Activated gamma-delta T cell (primary cell): Measurements from ENCODE around the gene RADIL.

ENCODE experiments used
- DNase-seq: peaks from one replicate; lab custom pipeline; 2025; lab: John Stamatoyannopoulos, UW

RADIL gene

GRCh38 chr7:4882169-4883032, 1.1 kb downstream of the RADIL start:
- no peak for DNase-seq

DNA sequence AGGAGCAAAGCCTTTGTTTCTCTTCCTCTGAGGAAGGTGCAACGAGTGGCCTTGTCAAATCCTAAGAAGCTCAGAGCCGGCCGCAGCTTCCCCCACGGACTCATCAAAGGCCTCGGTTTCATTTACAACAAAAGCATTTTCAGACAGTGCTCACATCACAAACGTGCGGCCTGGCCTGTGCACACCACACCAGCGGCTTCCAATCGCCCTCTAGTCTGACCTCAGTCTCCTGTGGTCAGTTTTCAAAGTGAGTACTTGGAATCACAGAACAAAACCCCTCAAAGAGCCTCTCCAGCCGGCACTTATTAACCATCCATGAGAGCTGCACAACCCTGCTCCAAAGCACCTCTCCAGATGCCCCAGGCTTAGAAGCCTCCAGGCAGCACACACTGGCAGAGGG, 3.3 kb downstream of the RADIL start:
- no peak for DNase-seq

DNA sequence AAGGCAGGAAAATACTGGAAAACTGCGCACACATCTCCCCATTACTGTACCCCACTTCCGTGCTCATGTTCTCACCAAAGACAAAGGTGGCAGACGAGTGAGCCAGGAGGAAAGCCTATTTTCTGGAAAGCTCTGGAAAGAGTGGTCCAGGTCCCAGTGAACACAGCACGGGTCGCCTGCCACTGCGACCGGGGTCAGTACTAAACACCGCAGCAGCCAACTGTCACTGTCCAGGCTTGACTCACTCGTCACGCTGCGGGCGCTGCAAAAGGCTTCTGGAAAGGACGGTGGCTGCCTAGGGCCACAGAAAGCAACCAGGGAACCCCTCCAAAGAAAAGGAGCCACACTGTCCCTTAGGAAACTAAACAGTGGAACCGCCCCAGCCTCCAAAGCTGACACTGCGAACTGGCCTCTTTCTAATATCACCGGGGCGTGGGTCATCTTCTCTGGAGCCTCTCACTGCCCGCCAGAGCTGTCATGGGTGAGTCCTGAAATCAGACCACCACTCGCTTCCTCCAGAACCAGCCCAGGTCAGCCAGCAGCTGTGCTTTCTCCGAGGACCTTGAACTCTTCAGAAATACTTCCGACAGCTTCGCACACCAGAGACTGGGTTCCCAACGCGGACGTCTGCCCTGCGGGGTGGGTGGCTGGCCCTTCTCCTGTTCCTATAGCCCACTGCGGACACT, 4.0 kb downstream of the RADIL start:
- DNase-seq: no peak

- DNase-seq: no peak
These were observed 4.9 kb downstream of the RADIL start for GRCh38 chr7:4878336-4879335.

GRCh38 chr7:4876586-4876985, 6.9 kb downstream of the RADIL start:
- DNase-seq: no peak

DNA sequence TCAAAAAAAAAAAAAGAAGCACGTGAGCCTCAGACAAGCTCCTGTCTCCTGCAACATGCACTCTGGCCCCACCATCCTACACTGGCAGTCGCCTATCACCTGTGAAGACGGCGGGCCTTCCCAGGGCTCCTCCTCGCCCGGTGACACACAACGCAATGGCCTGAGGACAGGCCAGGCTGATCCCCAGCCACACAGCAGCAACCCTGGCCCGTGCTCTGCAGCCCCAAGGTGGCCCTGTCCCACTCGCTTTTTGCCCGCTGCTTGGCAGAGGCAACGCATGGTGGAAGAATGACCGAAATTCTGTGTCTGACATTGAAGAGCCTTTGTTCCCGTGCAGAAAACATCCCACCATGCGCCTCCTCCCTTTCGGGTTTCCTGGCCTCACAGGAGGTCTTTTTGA, 8.1 kb downstream of the RADIL start:
- DNase-seq: no peak

DNA sequence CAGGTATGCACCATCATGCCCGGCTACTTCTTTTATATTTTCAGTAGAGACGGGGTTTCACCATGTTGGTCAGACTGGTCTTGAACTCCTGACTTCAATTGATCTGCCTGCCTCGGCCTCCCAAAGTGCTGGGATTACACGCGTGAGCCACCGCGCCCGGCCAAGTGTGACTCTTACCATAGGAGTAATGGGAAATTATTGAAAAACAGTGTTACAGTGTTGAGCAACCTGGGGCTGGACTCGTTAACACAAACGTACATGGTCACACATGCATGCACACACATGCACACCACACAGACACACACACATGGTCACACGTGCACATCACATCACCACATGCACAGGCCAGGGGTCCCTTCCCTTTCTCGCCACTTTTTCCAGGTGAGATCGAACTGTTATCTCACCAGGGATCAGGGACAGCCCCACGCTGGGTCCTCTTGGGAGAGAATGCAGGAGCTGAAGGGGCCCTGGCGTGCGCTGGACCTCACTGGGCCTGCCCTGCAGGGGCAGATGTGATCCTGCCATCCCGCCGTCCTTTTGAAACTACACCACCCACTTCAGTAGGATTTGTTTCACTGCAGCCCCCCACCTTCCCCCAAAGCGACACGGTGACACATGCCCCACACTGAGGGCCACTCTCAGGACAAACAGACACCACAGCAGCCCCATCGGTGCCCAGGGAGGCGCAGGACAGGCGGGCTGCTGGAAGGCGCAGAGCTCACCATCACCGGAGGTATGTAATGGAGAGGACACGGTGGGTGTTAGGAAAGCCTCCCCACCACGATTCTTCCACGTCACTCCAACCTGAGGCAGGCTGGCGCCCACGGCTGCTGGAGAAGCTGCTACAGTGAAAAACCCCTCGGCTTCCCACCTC, 10.2 kb downstream of the RADIL start:
- no peak for DNase-seq

DNA sequence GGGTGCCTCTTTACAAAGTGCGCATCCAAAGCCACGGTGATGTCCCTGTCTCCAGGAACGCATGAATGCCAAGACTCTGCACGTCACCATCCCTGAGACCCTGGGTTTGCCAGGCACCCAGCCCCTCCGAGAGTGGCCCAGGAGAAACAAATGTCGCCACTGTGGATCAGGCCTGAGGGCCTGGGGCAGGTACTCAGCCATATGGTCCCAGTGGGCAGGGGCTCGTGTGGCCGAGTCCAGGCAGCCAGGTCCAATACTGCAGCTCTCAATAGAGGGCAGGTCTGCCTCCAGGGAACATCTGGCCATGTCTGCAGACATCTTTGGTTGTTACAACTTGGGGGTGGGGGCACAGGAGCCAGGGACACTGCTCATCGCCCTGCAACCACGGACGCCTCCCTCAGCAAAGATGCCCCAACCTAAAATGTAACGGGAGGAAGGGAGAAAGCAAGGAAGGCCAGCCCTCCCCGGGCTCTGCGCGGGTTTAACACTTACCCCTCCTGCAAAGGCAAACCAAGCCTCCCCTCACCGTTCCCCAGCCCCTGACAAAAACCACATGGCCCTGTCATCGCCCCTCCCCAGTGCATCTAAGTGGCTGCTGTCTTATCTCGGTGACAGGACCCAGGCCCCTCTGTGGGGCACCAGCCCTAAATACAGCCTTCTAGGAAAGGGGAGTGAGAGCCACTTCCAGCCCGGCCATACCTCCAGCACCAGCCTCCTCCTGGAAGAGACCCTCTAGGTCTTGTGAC, 11.4 kb downstream of the RADIL start:
- no peak for DNase-seq

GRCh38 chr7:4871056-4871680, 12.3 kb downstream of the RADIL start:
- DNase-seq: no peak

DNA sequence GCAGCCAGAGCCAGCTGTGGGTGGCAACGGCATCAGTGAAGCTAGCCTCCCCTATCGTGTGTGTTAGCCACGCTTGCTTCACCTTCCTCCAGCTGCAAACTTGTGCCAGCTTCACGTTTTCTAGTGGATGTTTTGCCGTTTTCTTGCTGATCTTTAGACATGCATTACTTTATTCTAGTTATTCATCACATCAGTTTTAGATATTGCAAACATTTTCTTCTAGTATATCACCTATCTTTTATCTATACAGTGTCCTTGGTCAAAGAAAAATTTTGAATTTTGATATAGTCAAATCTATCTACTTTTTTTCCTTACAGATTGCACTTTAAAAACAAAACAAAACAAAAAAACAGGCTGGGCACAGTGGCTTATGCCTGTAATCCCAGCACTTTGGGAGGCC, 15.0 kb downstream of the RADIL start:
- no peak for DNase-seq

GRCh38 chr7:4866528-4867496, 16.7 kb downstream of the RADIL start:
- no peak for DNase-seq

- no peak for DNase-seq
These were observed 21.4 kb downstream of the RADIL start for GRCh38 chr7:4862156-4862555.

- no peak for DNase-seq
These were observed 21.8 kb downstream of the RADIL start, which contains the start of gene PAPOLB for GRCh38 chr7:4861673-4862072. PAPOLB (minus strand) TSS chr7:4862030; CDS start chr7:4861810, 220 bp downstream.

DNA sequence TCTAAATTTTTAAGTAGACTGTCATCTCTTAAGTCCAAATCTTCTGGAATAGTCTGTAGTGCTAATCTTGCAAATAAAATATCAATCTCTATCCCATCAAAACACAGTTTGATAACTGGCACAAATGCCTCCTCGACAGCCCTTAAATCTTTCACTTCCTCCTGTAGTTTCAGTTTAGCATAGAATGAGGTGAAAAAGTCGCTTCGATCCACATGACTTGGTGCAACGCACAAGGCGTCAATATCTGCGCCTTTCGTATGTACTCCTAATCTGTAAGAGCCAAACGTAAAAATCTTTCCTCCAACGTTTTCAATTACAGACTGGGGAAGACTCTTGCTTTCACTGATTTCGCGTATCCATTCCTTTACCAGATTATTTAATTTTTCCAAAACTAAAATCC, 22.3 kb downstream of the RADIL start:
- no peak for DNase-seq

GRCh38 chr7:4857189-4857588, 26.3 kb downstream of the RADIL start:
- no peak for DNase-seq

DNA sequence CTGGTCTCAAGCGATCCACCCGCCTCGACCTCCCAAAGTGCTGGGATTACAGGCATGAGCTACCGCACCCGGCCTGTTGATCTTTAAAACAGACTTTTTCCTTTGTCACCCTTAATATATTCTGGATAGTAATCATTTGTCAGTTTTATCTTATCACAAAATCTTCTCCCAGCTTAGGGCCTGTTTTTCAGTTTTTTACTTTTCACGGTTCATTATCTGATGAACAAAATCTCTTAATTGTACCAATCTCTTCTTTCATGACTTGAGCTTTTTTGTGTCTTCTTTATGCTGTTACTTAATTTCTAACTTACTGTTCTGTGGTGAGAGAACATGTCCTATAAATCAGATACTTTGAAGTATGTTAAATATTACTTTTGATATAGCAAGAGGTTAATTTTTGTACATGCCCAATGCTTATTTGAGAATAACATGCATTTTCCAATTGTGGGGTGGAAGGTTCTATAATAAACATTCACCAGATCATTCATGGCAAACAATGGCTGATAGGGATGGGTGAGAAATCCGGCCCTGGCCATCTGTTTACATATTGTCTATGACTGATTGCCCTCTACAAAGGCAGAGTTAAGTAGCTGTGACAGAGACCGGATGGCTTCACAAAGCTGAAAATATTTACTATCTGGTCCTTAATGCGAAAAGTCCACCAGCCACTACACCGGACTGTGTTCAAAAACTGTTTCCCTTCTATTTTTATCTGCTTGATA, 27.0 kb downstream of the RADIL start:
- no peak for DNase-seq

DNA sequence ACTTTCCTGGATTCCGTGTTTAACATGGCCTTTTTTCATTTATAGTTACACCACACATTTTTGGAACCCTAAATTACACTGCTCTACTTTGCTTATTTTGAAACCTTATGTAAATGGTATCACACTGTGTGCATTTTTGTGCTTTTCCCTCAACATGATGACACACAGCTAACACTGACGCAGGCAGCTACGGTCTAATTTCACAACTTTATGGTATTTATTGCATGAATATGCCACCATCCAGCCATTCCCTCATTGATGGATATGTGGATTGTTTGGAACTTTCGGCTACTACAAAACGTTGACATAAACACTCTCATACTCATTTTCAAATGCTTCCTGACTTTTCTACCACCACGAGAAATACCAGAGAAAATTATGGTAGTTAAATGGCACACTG, 28.6 kb downstream of the RADIL start:
- no peak for DNase-seq
